Adrenal gland (tissue), 5 donors: Measurements from ENCODE around the gene HMGCS2.

Experiments used
- POLR2A ChIP-seq, 2 donors: fragments of 450-650 bp; IDR thresholded peaks; one replicate each; pipeline ENCODE4 v1.6.1; 2017; ENCODE audit warnings: antibody characterized with exemption in 2 of 2, mild to moderate bottlenecking in 2 of 2, moderate library complexity in 1 of 2
- TF ChIP-seq, protein P1 (sequence below), 6 experiments: fragments of 450-650 bp in 4 of 6; fragments of 200-600 bp in 2 of 6; sonication (generic) in 1 of 6; IDR thresholded peaks; 1 replicate in 5 of 6; 2 replicates in 1 of 6; pipeline versions ENCODE4 v1.5.1 to v1.8.0; 2016 to 2021; ENCODE audit warnings: antibody characterized with exemption in 6 of 6, mild to moderate bottlenecking in 2 of 6, moderate library complexity in 1 of 6
- donor health status: DM: no; HTN: no; CAD: no.

GRCh38 chr1:119748040-119748439 is 20.7 kb downstream of the HMGCS2 start:
- TF ChIP-seq, protein P1, sequence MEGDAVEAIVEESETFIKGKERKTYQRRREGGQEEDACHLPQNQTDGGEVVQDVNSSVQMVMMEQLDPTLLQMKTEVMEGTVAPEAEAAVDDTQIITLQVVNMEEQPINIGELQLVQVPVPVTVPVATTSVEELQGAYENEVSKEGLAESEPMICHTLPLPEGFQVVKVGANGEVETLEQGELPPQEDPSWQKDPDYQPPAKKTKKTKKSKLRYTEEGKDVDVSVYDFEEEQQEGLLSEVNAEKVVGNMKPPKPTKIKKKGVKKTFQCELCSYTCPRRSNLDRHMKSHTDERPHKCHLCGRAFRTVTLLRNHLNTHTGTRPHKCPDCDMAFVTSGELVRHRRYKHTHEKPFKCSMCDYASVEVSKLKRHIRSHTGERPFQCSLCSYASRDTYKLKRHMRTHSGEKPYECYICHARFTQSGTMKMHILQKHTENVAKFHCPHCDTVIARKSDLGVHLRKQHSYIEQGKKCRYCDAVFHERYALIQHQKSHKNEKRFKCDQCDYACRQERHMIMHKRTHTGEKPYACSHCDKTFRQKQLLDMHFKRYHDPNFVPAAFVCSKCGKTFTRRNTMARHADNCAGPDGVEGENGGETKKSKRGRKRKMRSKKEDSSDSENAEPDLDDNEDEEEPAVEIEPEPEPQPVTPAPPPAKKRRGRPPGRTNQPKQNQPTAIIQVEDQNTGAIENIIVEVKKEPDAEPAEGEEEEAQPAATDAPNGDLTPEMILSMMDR (IDR thresholded peaks at IDR 0.05): no peak
- no peak for TF ChIP-seq POLR2A (IDR thresholded peaks at IDR 0.05)
